ENCODE results near the gene SPTBN4.
A peak's percentile ranks its signal among the peaks of the same experiment; 100 is the strongest.

GRCh38 chr19:40601134-40601974, 134.6 kb downstream of the SPTBN4 start, which contains the start of gene LTBP4:
- TF ChIP-seq CTCF (IDR thresholded peaks at IDR 0.05; ENCODE audit: low read length) (peak; percentile 29; the same call in 1 of the 2 replicates), EZH2 (IDR thresholded peaks at IDR 0.05; ENCODE audit: borderline replicate concordance, low read length) (no peak)

Data from OCI-LY1 (cell line).